ENCODE data around the gene AXIN2.

DNA sequence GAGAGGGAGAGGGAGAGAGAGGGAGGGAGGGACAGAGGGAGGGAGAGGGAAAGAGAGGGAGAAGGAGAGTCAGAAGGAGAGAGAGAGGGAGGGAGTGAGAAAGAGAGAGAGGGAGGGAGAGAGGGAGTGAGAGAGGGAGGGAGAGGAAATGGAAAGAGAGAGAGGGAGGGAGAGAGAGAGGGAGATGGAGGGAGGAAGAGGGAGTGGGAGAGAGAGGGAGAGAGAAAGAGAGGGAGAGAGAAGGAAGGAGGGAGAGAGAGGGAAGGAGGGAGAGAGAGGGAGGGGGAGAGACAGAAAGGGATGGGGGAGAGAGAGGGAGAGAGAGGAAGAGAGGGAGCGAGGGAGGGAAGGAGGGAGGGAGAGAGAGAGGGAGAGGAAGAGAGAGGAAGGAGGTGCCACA is 72.8 kb downstream of the AXIN2 start:
- TF ChIP-seq SUZ12 (IDR thresholded peaks at IDR 0.05; ENCODE audit: unreplicated experiment) (no peak), ASH2L (IDR thresholded peaks at IDR 0.05; ENCODE audit: borderline replicate concordance, low read depth) (no peak), POLR2AphosphoS5 (IDR thresholded peaks at IDR 0.05; ENCODE audit: low read length) (no peak), NFYB (IDR thresholded peaks at IDR 0.05; ENCODE audit: insufficient read depth, low read depth, low read length) (no peak), POLR2A (IDR thresholded peaks at IDR 0.05; ENCODE audit: low read depth, low read length) (no peak), SRF (IDR thresholded peaks at IDR 0.05; ENCODE audit: low read depth in 2 of 2, low read length in 2 of 2) (no peak), HDAC6 (IDR thresholded peaks at IDR 0.05; ENCODE audit: unreplicated experiment) (no peak), HCFC1 (IDR thresholded peaks at IDR 0.05; ENCODE audit: low read length) (no peak)
- TF ChIP-seq, protein P1, sequence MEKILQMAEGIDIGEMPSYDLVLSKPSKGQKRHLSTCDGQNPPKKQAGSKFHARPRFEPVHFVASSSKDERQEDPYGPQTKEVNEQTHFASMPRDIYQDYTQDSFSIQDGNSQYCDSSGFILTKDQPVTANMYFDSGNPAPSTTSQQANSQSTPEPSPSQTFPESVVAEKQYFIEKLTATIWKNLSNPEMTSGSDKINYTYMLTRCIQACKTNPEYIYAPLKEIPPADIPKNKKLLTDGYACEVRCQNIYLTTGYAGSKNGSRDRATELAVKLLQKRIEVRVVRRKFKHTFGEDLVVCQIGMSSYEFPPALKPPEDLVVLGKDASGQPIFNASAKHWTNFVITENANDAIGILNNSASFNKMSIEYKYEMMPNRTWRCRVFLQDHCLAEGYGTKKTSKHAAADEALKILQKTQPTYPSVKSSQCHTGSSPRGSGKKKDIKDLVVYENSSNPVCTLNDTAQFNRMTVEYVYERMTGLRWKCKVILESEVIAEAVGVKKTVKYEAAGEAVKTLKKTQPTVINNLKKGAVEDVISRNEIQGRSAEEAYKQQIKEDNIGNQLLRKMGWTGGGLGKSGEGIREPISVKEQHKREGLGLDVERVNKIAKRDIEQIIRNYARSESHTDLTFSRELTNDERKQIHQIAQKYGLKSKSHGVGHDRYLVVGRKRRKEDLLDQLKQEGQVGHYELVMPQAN (conservative IDR thresholded peaks at IDR 0.05): no peak
- TF ChIP-seq, protein P2, sequence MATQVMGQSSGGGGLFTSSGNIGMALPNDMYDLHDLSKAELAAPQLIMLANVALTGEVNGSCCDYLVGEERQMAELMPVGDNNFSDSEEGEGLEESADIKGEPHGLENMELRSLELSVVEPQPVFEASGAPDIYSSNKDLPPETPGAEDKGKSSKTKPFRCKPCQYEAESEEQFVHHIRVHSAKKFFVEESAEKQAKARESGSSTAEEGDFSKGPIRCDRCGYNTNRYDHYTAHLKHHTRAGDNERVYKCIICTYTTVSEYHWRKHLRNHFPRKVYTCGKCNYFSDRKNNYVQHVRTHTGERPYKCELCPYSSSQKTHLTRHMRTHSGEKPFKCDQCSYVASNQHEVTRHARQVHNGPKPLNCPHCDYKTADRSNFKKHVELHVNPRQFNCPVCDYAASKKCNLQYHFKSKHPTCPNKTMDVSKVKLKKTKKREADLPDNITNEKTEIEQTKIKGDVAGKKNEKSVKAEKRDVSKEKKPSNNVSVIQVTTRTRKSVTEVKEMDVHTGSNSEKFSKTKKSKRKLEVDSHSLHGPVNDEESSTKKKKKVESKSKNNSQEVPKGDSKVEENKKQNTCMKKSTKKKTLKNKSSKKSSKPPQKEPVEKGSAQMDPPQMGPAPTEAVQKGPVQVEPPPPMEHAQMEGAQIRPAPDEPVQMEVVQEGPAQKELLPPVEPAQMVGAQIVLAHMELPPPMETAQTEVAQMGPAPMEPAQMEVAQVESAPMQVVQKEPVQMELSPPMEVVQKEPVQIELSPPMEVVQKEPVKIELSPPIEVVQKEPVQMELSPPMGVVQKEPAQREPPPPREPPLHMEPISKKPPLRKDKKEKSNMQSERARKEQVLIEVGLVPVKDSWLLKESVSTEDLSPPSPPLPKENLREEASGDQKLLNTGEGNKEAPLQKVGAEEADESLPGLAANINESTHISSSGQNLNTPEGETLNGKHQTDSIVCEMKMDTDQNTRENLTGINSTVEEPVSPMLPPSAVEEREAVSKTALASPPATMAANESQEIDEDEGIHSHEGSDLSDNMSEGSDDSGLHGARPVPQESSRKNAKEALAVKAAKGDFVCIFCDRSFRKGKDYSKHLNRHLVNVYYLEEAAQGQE (IDR thresholded peaks at IDR 0.05; ENCODE audit: low read depth, low read length): no peak
- TF ChIP-seq, protein P3, sequence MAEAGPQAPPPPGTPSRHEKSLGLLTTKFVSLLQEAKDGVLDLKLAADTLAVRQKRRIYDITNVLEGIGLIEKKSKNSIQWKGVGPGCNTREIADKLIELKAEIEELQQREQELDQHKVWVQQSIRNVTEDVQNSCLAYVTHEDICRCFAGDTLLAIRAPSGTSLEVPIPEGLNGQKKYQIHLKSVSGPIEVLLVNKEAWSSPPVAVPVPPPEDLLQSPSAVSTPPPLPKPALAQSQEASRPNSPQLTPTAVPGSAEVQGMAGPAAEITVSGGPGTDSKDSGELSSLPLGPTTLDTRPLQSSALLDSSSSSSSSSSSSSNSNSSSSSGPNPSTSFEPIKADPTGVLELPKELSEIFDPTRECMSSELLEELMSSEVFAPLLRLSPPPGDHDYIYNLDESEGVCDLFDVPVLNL (IDR thresholded peaks at IDR 0.05; ENCODE audit: low read depth, low read length): no peak
- TF ChIP-seq, protein P4, sequence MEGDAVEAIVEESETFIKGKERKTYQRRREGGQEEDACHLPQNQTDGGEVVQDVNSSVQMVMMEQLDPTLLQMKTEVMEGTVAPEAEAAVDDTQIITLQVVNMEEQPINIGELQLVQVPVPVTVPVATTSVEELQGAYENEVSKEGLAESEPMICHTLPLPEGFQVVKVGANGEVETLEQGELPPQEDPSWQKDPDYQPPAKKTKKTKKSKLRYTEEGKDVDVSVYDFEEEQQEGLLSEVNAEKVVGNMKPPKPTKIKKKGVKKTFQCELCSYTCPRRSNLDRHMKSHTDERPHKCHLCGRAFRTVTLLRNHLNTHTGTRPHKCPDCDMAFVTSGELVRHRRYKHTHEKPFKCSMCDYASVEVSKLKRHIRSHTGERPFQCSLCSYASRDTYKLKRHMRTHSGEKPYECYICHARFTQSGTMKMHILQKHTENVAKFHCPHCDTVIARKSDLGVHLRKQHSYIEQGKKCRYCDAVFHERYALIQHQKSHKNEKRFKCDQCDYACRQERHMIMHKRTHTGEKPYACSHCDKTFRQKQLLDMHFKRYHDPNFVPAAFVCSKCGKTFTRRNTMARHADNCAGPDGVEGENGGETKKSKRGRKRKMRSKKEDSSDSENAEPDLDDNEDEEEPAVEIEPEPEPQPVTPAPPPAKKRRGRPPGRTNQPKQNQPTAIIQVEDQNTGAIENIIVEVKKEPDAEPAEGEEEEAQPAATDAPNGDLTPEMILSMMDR (IDR thresholded peaks at IDR 0.05 in 2 of 3, conservative IDR thresholded peaks at IDR 0.05 in 1 of 3; ENCODE audit: control insufficient read depth in 2 of 3, extremely low read depth in 1 of 3, insufficient read depth in 1 of 3, low read depth in 3 of 3, low read length in 3 of 3): no peak
